Smooth muscle cell (in vitro differentiated cells): ENCODE data around the gene NECTIN3. TPM values are rescaled to one million over a fixed set of nuclear protein-coding genes. Genes with fewer than 3 reads are reported as not detected.
A peak's percentile ranks its signal among the peaks of the same experiment; 100 is the strongest.

Experiments used
- DNase-seq: peaks from one replicate; lab custom pipeline; 2025; ENCODE audit not compliant: unreplicated experiment; lab: John Stamatoyannopoulos, UW
- H2AFZ ChIP-seq: fragments of 200-600 bp; sonication (generic); 2 replicates; pipeline ENCODE4 v1.6.0; 2016; ENCODE audit warnings: antibody characterized with exemption, low read depth, mild to moderate bottlenecking
- H3F3A ChIP-seq: fragments of 200-600 bp; sonication (generic); 2 replicates; pipeline ENCODE4 v1.6.0; 2017; ENCODE audit warnings: antibody characterized with exemption, low read depth
- H3K27ac ChIP-seq: fragments of 200-600 bp; sonication (generic); 2 replicates; pipeline ENCODE4 v1.5.1; 2016; ENCODE audit warnings: low read depth, mild to moderate bottlenecking
- H3K27me3 ChIP-seq: fragments of 200-600 bp; sonication (generic); 2 replicates; pipeline ENCODE4 v1.6.1; 2016; ENCODE audit warnings: low read depth, mild to moderate bottlenecking
- H3K36me3 ChIP-seq: fragments of 200-600 bp; sonication (generic); 2 replicates; pipeline ENCODE4 v1.5.1; 2016; ENCODE audit warnings: low read depth
- H3K4me1 ChIP-seq: fragments of 200-600 bp; sonication (generic); 2 replicates; pipeline ENCODE4 v1.5.1; 2016; ENCODE audit warnings: low read depth
- H3K4me2 ChIP-seq: fragments of 200-600 bp; sonication (generic); 2 replicates; pipeline ENCODE4 v1.6.0; 2016; ENCODE audit warnings: mild to moderate bottlenecking
- H3K4me3 ChIP-seq: fragments of 200-600 bp; sonication (generic); 2 replicates; pipeline ENCODE4 v1.5.1; 2016; ENCODE audit warnings: mild to moderate bottlenecking
- H3K79me2 ChIP-seq: fragments of 200-600 bp; sonication (generic); 2 replicates; pipeline ENCODE4 v1.6.0; 2016; ENCODE audit warnings: low read depth, mild to moderate bottlenecking
- H3K9ac ChIP-seq: fragments of 200-600 bp; sonication (generic); 2 replicates; pipeline ENCODE4 v1.6.0; 2016; ENCODE audit warnings: low read depth
- H3K9me3 ChIP-seq: fragments of 200-600 bp; sonication (generic); replicated peaks from 2 replicates; pipeline ENCODE4 v1.5.1; 2016; ENCODE audit warnings: low read depth
- H4K20me1 ChIP-seq: fragments of 200-600 bp; sonication (generic); 2 replicates; pipeline ENCODE4 v1.6.0; 2016; ENCODE audit warnings: low read depth
- CTCF ChIP-seq: fragments of 200-600 bp; sonication (generic); IDR thresholded peaks from 2 replicates; pipeline ENCODE4 v1.5.1; 2017; ENCODE audit warnings: borderline replicate concordance, mild to moderate bottlenecking, antibody characterized with exemption; ENCODE audit not compliant: insufficient read depth, poor library complexity, severe bottlenecking
- WGBS: methylation state at CpG from one replicate; pipeline ENCODE4 v1.1.7; 2016; ENCODE audit warnings: low lambda C conversion rate; 5-methylcytosine and 5-hydroxymethylcytosine counted together
- polyA plus RNA-seq: library from polyadenylated mRNA; unstranded; fragments of >200 nt; fragmentation: Nextera tagmentation; extraction: Ambion mirVana; gene quantifications from 2 replicates; pipeline ENCODE4 v1.2.1, GENCODE V29; 2016
- total RNA-seq: library from RNA; depleted of rRNA; stranded (reverse); fragments of >200 nt; gene quantifications from 2 replicates; pipeline ENCODE4 v1.2.3, GENCODE V29; 2014

NECTIN3 gene
- total and polyA plus RNA-seq, 2 experiments from 2014 or later = 10.4 to 76.3 TPM

GRCh38 chr3:111096487-111097209 is 25.0 kb downstream of the NECTIN3 start:
- peaks cover 50% of the 10 kb centered on the region for H4K20me1 ChIP-seq

GRCh38 chr3:111103807-111104206 is 32.2 kb downstream of the NECTIN3 start:
- Histone ChIP-seq H3K27me3 (no peaks in the 10 kb centered on the region), H3K4me1 (peaks cover 7% of the 10 kb centered on the region), H3K36me3 (no peaks in the 10 kb centered on the region), H3K9ac (no peak overlapping the region), H3K4me3 (no peak overlapping the region), H3K27ac (peak overlapping the region; percentile 16), H2AFZ (no peak overlapping the region), H4K20me1 (peaks cover 63% of the 10 kb centered on the region), H3K79me2 (peaks cover 100% of the 10 kb centered on the region), H3K9me3 (no peaks in the 10 kb centered on the region), H3F3A (no peaks in the 10 kb centered on the region), H3K4me2 (peak overlapping the region; percentile 32)
- WGBS = 74% methylated on average over 1 of the region's 1 CpG
- DNase-seq = no peak
- no peak for TF ChIP-seq CTCF

More at GRCh38 chr3:111096487-111097209, 25.0 kb downstream of the NECTIN3 start:
- H3K4me1 ChIP-seq = no peaks in the 10 kb centered on the region
- DNase-seq = no peak
- TF ChIP-seq CTCF = no peak
- H3F3A ChIP-seq = no peaks in the 10 kb centered on the region
- H3K4me2 ChIP-seq = no peak overlapping the region
- no peak overlapping the region for H3K4me3 ChIP-seq
- 98% methylated on average over 10 of the region's 10 CpGs for WGBS
- H3K27ac ChIP-seq = no peak overlapping the region
- H3K79me2 ChIP-seq = peaks cover 99% of the 10 kb centered on the region
- H3K36me3 ChIP-seq = no peaks in the 10 kb centered on the region
- no peak overlapping the region for H3K9ac ChIP-seq
- no peaks in the 10 kb centered on the region for H3K27me3 ChIP-seq
- H2AFZ ChIP-seq = no peak overlapping the region
- H3K9me3 ChIP-seq = no peaks in the 10 kb centered on the region

GRCh38 chr3:111106993-111107661 is 35.5 kb downstream of the NECTIN3 start:
- H3K27ac ChIP-seq = no peak overlapping the region
- H3K79me2 ChIP-seq = peaks cover 98% of the 10 kb centered on the region
- WGBS = 85% methylated on average over 3 of the region's 3 CpGs
- no peak overlapping the region for H3K4me3 ChIP-seq
- H3K9ac ChIP-seq = no peak overlapping the region
- H3K36me3 ChIP-seq = no peaks in the 10 kb centered on the region
- DNase-seq = no peak
- TF ChIP-seq CTCF = no peak
- H3K27me3 ChIP-seq = no peaks in the 10 kb centered on the region
- H3F3A ChIP-seq = no peaks in the 10 kb centered on the region
- H4K20me1 ChIP-seq = peaks cover 47% of the 10 kb centered on the region
- H2AFZ ChIP-seq = no peak overlapping the region
- peak overlapping the region; percentile 25 for H3K4me2 ChIP-seq
- H3K9me3 ChIP-seq = no peaks in the 10 kb centered on the region
- H3K4me1 ChIP-seq = peaks cover 20% of the 10 kb centered on the region
